H1 (cell line): ENCODE results near the gene PPAN. TPM values are rescaled to one million over a fixed set of nuclear protein-coding genes. Genes with fewer than 3 reads are reported as not detected.

Experiments
- CTCF ChIA-PET: fragments of 300-600 bp; sonication (Branson Sonifier 250); formaldehyde crosslinking; loops from one replicate; lab custom pipeline; 2021; ENCODE audit not compliant: partially characterized antibody; lab: Charles Lee
- POLR2A ChIA-PET: fragments of 300-600 bp; sonication (Branson Sonifier 250); formaldehyde crosslinking; loops from one replicate; lab custom pipeline; 2021; ENCODE audit warnings: inconsistent platforms; ENCODE audit not compliant: partially characterized antibody; lab: Charles Lee
- DNase-seq, 2 experiments: peaks; one replicate each; pipeline versions ENCODE4 v3.0.0 to v3.0.0-alpha.2; 2010 to 2022; ENCODE audit warnings: low spot score in 2 of 2, low read depth in 1 of 2, mixed read lengths in 1 of 2
- FAIRE-seq: peaks from 2 replicates; lab custom pipeline; 2011; peaks lifted over from hg19 to GRCh38; lab: Jason Lieb, UNC
- H2AFZ ChIP-seq: 2 replicates; pipeline ENCODE4 v1.8.1; 2012; ENCODE audit warnings: low read length, inconsistent platforms
- H2AK5ac ChIP-seq: 2 replicates; pipeline ENCODE4 v1.6.1; 2013; ENCODE audit warnings: low read depth, low read length
- H2BK120ac ChIP-seq: replicated peaks from 2 replicates; pipeline ENCODE3; 2013; ENCODE audit warnings: low read depth, low read length, inconsistent platforms
- H2BK12ac ChIP-seq: 2 replicates; pipeline ENCODE4 v1.6.1; 2013; ENCODE audit warnings: low read depth, low read length
- H2BK15ac ChIP-seq: 2 replicates; pipeline ENCODE4 v1.6.1; 2013; ENCODE audit warnings: low read length
- H2BK20ac ChIP-seq: 2 replicates; pipeline ENCODE4 v1.6.1; 2013; ENCODE audit warnings: low read length
- H2BK5ac ChIP-seq: 2 replicates; pipeline ENCODE4 v1.6.1; 2013; ENCODE audit warnings: low read depth, low read length
- H3K14ac ChIP-seq: 2 replicates; pipeline ENCODE4 v1.6.1; 2013; ENCODE audit warnings: inconsistent platforms; ENCODE audit not compliant: insufficient read length
- H3K18ac ChIP-seq: 2 replicates; pipeline ENCODE4 v1.6.1; 2013; ENCODE audit warnings: low read length; ENCODE audit errors: extremely low read depth
- H3K23ac ChIP-seq: 2 replicates; pipeline ENCODE4 v1.6.1; 2013; ENCODE audit warnings: inconsistent platforms; ENCODE audit not compliant: insufficient read length
- H3K23me2 ChIP-seq: 2 replicates; pipeline ENCODE4 v1.6.1; 2013; ENCODE audit warnings: low read depth, low read length
- H3K27ac ChIP-seq: 2 replicates; pipeline ENCODE4 v1.6.1; 2011; ENCODE audit warnings: low read depth, low read length, inconsistent platforms
- H3K27me3 ChIP-seq, 4 experiments: replicated peaks in 1 of 4; 1 replicate in 1 of 4; 2 replicates in 3 of 4; pipeline versions ENCODE4 v1.6.1 to v1.8.1; 2011 to 2013; ENCODE audit warnings: low read length in 3 of 4, mild to moderate bottlenecking in 3 of 4, inconsistent platforms in 2 of 4, mixed read lengths in 2 of 4, moderate library complexity in 1 of 4; ENCODE audit not compliant: control insufficient read depth in 3 of 4, insufficient read depth in 3 of 4; ENCODE audit errors: extremely low read depth in 1 of 4
- H3K36me3 ChIP-seq, 4 experiments: 2 replicates each; pipeline versions ENCODE4 v1.6.1 to v1.8.1; 2011 to 2013; ENCODE audit warnings: mild to moderate bottlenecking in 4 of 4, low read length in 3 of 4, moderate library complexity in 2 of 4, control low read depth in 1 of 4, inconsistent platforms in 1 of 4; ENCODE audit not compliant: insufficient read depth in 4 of 4, control insufficient read depth in 2 of 4
- H3K4ac ChIP-seq: replicated peaks from 2 replicates; pipeline ENCODE3; 2013; ENCODE audit warnings: low read length, low read depth, mixed read lengths, inconsistent platforms; ENCODE audit not compliant: insufficient read length
- H3K4me1 ChIP-seq, 4 experiments: replicated peaks in 1 of 4; 1 replicate in 1 of 4; 2 replicates in 3 of 4; pipeline versions ENCODE4 v1.6.1 to v1.8.1; 2011 to 2013; ENCODE audit warnings: low read length in 3 of 4, inconsistent platforms in 2 of 4, mixed read lengths in 1 of 4; ENCODE audit not compliant: insufficient read depth in 4 of 4, control insufficient read depth in 3 of 4
- H3K4me2 ChIP-seq, 2 experiments: 2 replicates each; pipeline versions ENCODE4 v1.6.1 to v1.8.1; 2011 to 2013; ENCODE audit warnings: low read depth in 2 of 2, low read length in 2 of 2, control low read depth in 1 of 2, inconsistent platforms in 1 of 2, mild to moderate bottlenecking in 1 of 2; ENCODE audit not compliant: insufficient read depth in 1 of 2
- H3K4me3 ChIP-seq, 4 experiments: fragments of 200-600, 300-600 bp in 1 of 4; sonication (generic), shearing (Covaris generic), sonication (Bioruptor Twin) in 1 of 4; 2 replicates each; pipeline versions ENCODE4 v1.5.1 to v1.8.1; 2011 to 2016; ENCODE audit warnings: low read length in 4 of 4, low read depth in 3 of 4, control low read depth in 2 of 4, inconsistent platforms in 2 of 4, mild to moderate bottlenecking in 2 of 4, mixed read lengths in 1 of 4, moderate library complexity in 1 of 4; ENCODE audit not compliant: insufficient read depth in 2 of 4; ENCODE audit errors: extremely low read depth in 1 of 4
- H3K56ac ChIP-seq: replicated peaks from 2 replicates; pipeline ENCODE3; 2013; ENCODE audit warnings: low read depth, mild to moderate bottlenecking, mixed read lengths, low read length, inconsistent platforms; ENCODE audit not compliant: insufficient read length
- H3K79me1 ChIP-seq: 2 replicates; pipeline ENCODE4 v1.6.1; 2013; ENCODE audit warnings: low read depth, low read length, control low read depth
- H3K79me2 ChIP-seq, 2 experiments: 2 replicates each; pipeline versions ENCODE4 v1.6.1 to v1.8.1; 2012 to 2013; ENCODE audit warnings: low read length in 2 of 2, mild to moderate bottlenecking in 2 of 2, inconsistent platforms in 1 of 2; ENCODE audit not compliant: insufficient read depth in 2 of 2, control insufficient read depth in 1 of 2
- H3K9ac ChIP-seq, 4 experiments: replicated peaks in 1 of 4; 1 replicate in 1 of 4; 2 replicates in 3 of 4; pipeline versions ENCODE4 v1.6.1 to v1.8.1; 2011 to 2013; ENCODE audit warnings: low read depth in 3 of 4, low read length in 3 of 4, control low read depth in 2 of 4, mild to moderate bottlenecking in 2 of 4, moderate library complexity in 2 of 4, inconsistent platforms in 1 of 4; ENCODE audit errors: extremely low read depth in 1 of 4
- H3K9me3 ChIP-seq, 2 experiments: 2 replicates each; pipeline versions ENCODE4 v1.6.1 to v1.8.1; 2012 to 2013; ENCODE audit warnings: mild to moderate bottlenecking in 2 of 2, moderate library complexity in 2 of 2, control low read depth in 1 of 2, inconsistent platforms in 1 of 2, low read depth in 1 of 2, low read length in 1 of 2, mixed read lengths in 1 of 2; ENCODE audit not compliant: insufficient read depth in 2 of 2
- H4K20me1 ChIP-seq, 2 experiments: replicated peaks in 1 of 2; 2 replicates each; pipeline versions ENCODE3 to v1.8.1; 2011 to 2013; ENCODE audit warnings: inconsistent platforms in 2 of 2, low read length in 2 of 2, mild to moderate bottlenecking in 1 of 2; ENCODE audit not compliant: insufficient read depth in 2 of 2, control insufficient read depth in 1 of 2
- H4K5ac ChIP-seq: 2 replicates; pipeline ENCODE4 v1.6.1; 2013; ENCODE audit warnings: low read length, low read depth, mixed read lengths, inconsistent platforms; ENCODE audit not compliant: insufficient read length
- H4K8ac ChIP-seq: 2 replicates; pipeline ENCODE4 v1.8.0; 2013; ENCODE audit warnings: mild to moderate bottlenecking, moderate library complexity, low read length, inconsistent platforms; ENCODE audit not compliant: insufficient read depth; ENCODE audit errors: extremely low read depth
- H4K91ac ChIP-seq: replicated peaks from 2 replicates; pipeline ENCODE3; 2013; ENCODE audit warnings: low read length, mixed read lengths, inconsistent platforms; ENCODE audit not compliant: insufficient read length
- BACH1 ChIP-seq: IDR thresholded peaks from 2 replicates; pipeline ENCODE4 v1.6.1; 2012; ENCODE audit warnings: low read length, improper control_type of control experiment
- CBX8 ChIP-seq: fragments of 300-800, 300-1000 bp; sonication (generic); IDR thresholded peaks from 2 replicates; pipeline ENCODE4 v1.7.1; 2016; ENCODE audit warnings: low read depth, low read length, borderline replicate concordance
- CHD1 ChIP-seq: IDR thresholded peaks from 2 replicates; pipeline ENCODE4 v1.6.1; 2012; ENCODE audit warnings: low read depth, low read length, improper control_type of control experiment
- CTBP2 ChIP-seq: IDR thresholded peaks from 2 replicates; pipeline ENCODE4 v1.7.0; 2011; ENCODE audit warnings: borderline replicate concordance, mild to moderate bottlenecking, moderate library complexity, mixed read lengths, low read length; ENCODE audit not compliant: insufficient read depth, insufficient read length
- MAFK ChIP-seq: IDR thresholded peaks from 2 replicates; pipeline ENCODE4 v1.6.1; 2012; ENCODE audit warnings: low read depth, mild to moderate bottlenecking, improper control_type of control experiment, low read length
- RXRA ChIP-seq: IDR thresholded peaks from 2 replicates; pipeline ENCODE4 v1.6.1; 2011; ENCODE audit warnings: low read depth, mild to moderate bottlenecking, low read length, moderate library complexity; ENCODE audit not compliant: insufficient read depth
- SAP30 ChIP-seq: fragments of 300-600 bp; sonication (generic); IDR thresholded peaks from 2 replicates; pipeline ENCODE4 v1.7.1; 2012; ENCODE audit warnings: low read length, moderate library complexity, mild to moderate bottlenecking, inconsistent platforms; ENCODE audit not compliant: insufficient read depth, insufficient replicate concordance
- USF2 ChIP-seq: IDR thresholded peaks from 2 replicates; pipeline ENCODE4 v1.6.1; 2011; ENCODE audit warnings: low read length, improper control_type of control experiment
- WGBS, 2 experiments: shearing (Covaris generic) in 1 of 2; methylation state at CpG; one replicate each; pipeline versions ENCODE4 v1.1.6 to v1.1.7; 2013 to 2015; ENCODE audit warnings: low lambda C conversion rate in 2 of 2, mixed read lengths in 2 of 2, inconsistent platforms in 1 of 2, low coverage in 1 of 2, missing lambda C conversion rate in 1 of 2; ENCODE audit not compliant: insufficient replicate concordance in 2 of 2, insufficient coverage in 1 of 2, insufficient read length in 1 of 2; ENCODE audit errors: extremely low coverage in 1 of 2, missing lambda C conversion rate in 1 of 2; 5-methylcytosine and 5-hydroxymethylcytosine counted together
- polyA plus RNA-seq, 7 experiments: library from polyadenylated mRNA; depleted of rRNA in 3 of 7; stranded (reverse) in 5 of 7; unstranded in 2 of 7; fragments of >200 nt in 5 of 7; fragments of 200-250 nt in 2 of 7; gene quantifications; 1 replicate in 5 of 7; 2 replicates in 1 of 7; 4 replicates in 1 of 7; pipeline versions ENCODE4 v1.2.1 to v1.2.3, GENCODE V29; 2011 to 2013; ENCODE audit warnings: missing spikeins in 2 of 7, mixed read lengths in 2 of 7
- total RNA-seq: library from RNA; stranded (reverse); fragmentation: NEBNext Ultra II Directional; extraction: Animal tissue kit (Norgen Biotek cat#: 25700); gene quantifications from 2 replicates; pipeline ENCODE4 v1.2.1, GENCODE V29; 2021

The PPAN gene
- total and polyA plus RNA-seq, 2 of the 8 experiments (the other 6 are each of a cell fraction or from before 2014, with no cell fraction given), result 48.8 to 74.4 TPM

GRCh38 chr19:10091370-10091687, 14.8 kb upstream of the PPAN start:
- TF ChIP-seq CHD1, result no peak
- no peak for TF ChIP-seq RXRA
- TF ChIP-seq MAFK, result no peak
- TF ChIP-seq BACH1, result no peak
- TF ChIP-seq USF2, result no peak
- no peak for TF ChIP-seq SAP30
- no peak for TF ChIP-seq CBX8
- TF ChIP-seq CTBP2, result no peak
- no peak overlapping the region for H3K14ac ChIP-seq
- no peak for DNase-seq
- no peak overlapping the region for H2BK120ac ChIP-seq
- no peak overlapping the region for H2BK12ac ChIP-seq
- H3K79me1 ChIP-seq, result no peaks in the 10 kb centered on the region
- FAIRE-seq, result no peak
- H3K79me2 ChIP-seq, result no peaks in the 10 kb centered on the region
- H2BK20ac ChIP-seq, result no peak overlapping the region
- WGBS, 2 experiments, result 90% methylated on average over 9 of the region's 17 CpGs; no CpG with 5 or more reads in 1 of the 2 experiments
- H4K20me1 ChIP-seq, result peaks cover 0 to 9% of the 10 kb centered on the region in 2 experiments
- no peak overlapping the region for H2AFZ ChIP-seq
- peaks cover 8 to 18% (median 15%) of the 10 kb centered on the region in 4 experiments for H3K27me3 ChIP-seq
- no peak overlapping the region for H3K4me3 ChIP-seq
- H3K4ac ChIP-seq, result no peak overlapping the region
- no peak overlapping the region for H2BK5ac ChIP-seq
- no peak overlapping the region for H3K56ac ChIP-seq
- peaks cover 0 to 6% (median 2%) of the 10 kb centered on the region in 4 experiments; a peak in 3 of 7 replicates for H3K4me1 ChIP-seq
- no peak overlapping the region for H3K27ac ChIP-seq
- H3K9ac ChIP-seq, result no peak overlapping the region
- no peak overlapping the region for H4K5ac ChIP-seq
- ChIA-PET POLR2A (interaction anchor here (3.1 to 15.1 kb wide), 2 partner anchors 12 to 21 kb away, joined by 7 to 240 read pairs; partner anchors contain the start of genes ANGPTL6, P2RY11 and PPAN), CTCF (no interaction called here)
- no peak overlapping the region for H3K4me2 ChIP-seq
- H3K23me2 ChIP-seq, result peaks cover 10% of the 10 kb centered on the region; the same call in 1 of the 2 replicates
- H4K91ac ChIP-seq, result no peak overlapping the region
- no peak overlapping the region for H2BK15ac ChIP-seq
- peaks cover 0 to 3% (median 1%) of the 10 kb centered on the region in 4 experiments; a peak in 2 of 8 replicates for H3K36me3 ChIP-seq
- no peak overlapping the region for H3K23ac ChIP-seq
- no peak overlapping the region for H2AK5ac ChIP-seq
- H3K9me3 ChIP-seq, result peaks cover 0 to 2% of the 10 kb centered on the region in 2 experiments; a peak in 1 of 4 replicates
- no peak overlapping the region for H3K18ac ChIP-seq
- no peak overlapping the region for H4K8ac ChIP-seq
